PC-9 (cell line): Measurements from ENCODE around the gene NUDT22.

Source experiments
- CTCF ChIP-seq: fragments of 200-600 bp; sonication (generic); conservative IDR thresholded peaks from 2 replicates; pipeline ENCODE4 v1.6.1; 2017; ENCODE audit warnings: mixed run types, antibody characterized with exemption, mild to moderate bottlenecking, moderate library complexity
- EZH2 ChIP-seq: fragments of 200-600 bp; sonication (generic); IDR thresholded peaks from 2 replicates; pipeline ENCODE4 v1.8.0; 2017; ENCODE audit warnings: antibody characterized with exemption, low read depth

GRCh38 chr11:64210301-64211020 lies 15.6 kb upstream of the NUDT22 start:
- TF ChIP-seq CTCF (no peak), EZH2 (no peak)
